SH-SY5Y (cell line): Measurements from ENCODE around the gene ATRN.

Experiments used
- GATA2 ChIP-seq: IDR thresholded peaks from 2 replicates; pipeline ENCODE4 v1.6.1; 2011; ENCODE audit warnings: mild to moderate bottlenecking, low read depth, low read length
- GATA3 ChIP-seq: IDR thresholded peaks from 2 replicates; pipeline ENCODE4 v1.6.1; 2011; ENCODE audit warnings: low read depth, mild to moderate bottlenecking, low read length, moderate library complexity

DNA sequence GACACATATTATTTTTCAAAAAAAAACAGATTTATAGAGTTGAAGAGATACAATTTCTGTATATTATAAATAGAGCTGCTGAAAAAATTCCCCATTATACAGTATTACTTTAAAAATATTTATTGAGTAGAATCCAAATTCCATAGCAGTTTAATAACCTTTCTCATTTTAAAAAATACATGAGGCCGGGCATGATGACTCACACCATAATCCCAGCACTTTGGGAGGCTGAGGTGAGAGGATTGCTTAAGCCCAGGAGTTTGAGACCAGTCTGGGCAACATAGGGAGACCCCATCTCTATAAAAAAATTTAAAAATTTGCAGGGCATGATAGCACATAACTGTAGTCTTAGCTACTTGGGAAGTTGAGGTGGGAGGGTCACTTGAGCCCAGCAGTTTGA is 13.0 kb downstream of the ATRN start:
- TF ChIP-seq GATA2 (no peak), GATA3 (no peak)
